GM19438 (cell line): ENCODE measurements around the gene TENT4B.
"Not testable (repeated sequence)": the region's sequence is repeated elsewhere in the genome, so short reads cannot be mapped to it uniquely, and the experiment has no call there.

Source experiments
- ATAC-seq: cut with Tn5 transposase; IDR thresholded peaks from one replicate; pipeline ENCODE4 v1.9.1; 2021; ENCODE audit warnings: low read depth; ENCODE audit not compliant: unreplicated experiment

TENT4B gene

GRCh38 chr16:50227120-50227519, 74.0 kb downstream of the TENT4B start:
- ATAC-seq: no peak

GRCh38 chr16:50227665-50228064, 74.6 kb downstream of the TENT4B start:
- ATAC-seq: no peak

GRCh38 chr16:50228364-50228868, 75.3 kb downstream of the TENT4B start:
- no peak for ATAC-seq

GRCh38 chr16:50229149-50229726, 76.1 kb downstream of the TENT4B start:
- ATAC-seq: no peak

- ATAC-seq: no peak
Observed at GRCh38 chr16:50234771-50235556, 81.9 kb downstream of the TENT4B start.

- ATAC-seq: no peak
Observed at GRCh38 chr16:50235581-50235980, 82.5 kb downstream of the TENT4B start.

GRCh38 chr16:50238314-50238713, 85.2 kb downstream of the TENT4B start:
- ATAC-seq: no peak

GRCh38 chr16:50238868-50239301, 85.8 kb downstream of the TENT4B start:
- ATAC-seq: no peak

- ATAC-seq: not testable (repeated sequence)
Observed at GRCh38 chr16:50243024-50243423, 89.9 kb downstream of the TENT4B start.

GRCh38 chr16:50244140-50244503, 91.0 kb downstream of the TENT4B start:
- no peak for ATAC-seq

GRCh38 chr16:50244504-50245416, 91.7 kb downstream of the TENT4B start:
- no peak for ATAC-seq

- peak; percentile 65 for ATAC-seq
Observed at GRCh38 chr16:50245417-50246298, 92.6 kb downstream of the TENT4B start.

GRCh38 chr16:50246299-50247122, 93.4 kb downstream of the TENT4B start:
- ATAC-seq: peak; percentile 32

GRCh38 chr16:50247123-50247905, 94.2 kb downstream of the TENT4B start:
- ATAC-seq: no peak

- no peak for ATAC-seq
Observed at GRCh38 chr16:50247906-50248608, 95.0 kb downstream of the TENT4B start.

- no peak for ATAC-seq
Observed at GRCh38 chr16:50248845-50249244, 95.7 kb downstream of the TENT4B start.

- ATAC-seq: no peak
Observed at GRCh38 chr16:50251375-50252081, 98.4 kb downstream of the TENT4B start.
